Measurements from ENCODE around the gene COL15A1.
"Not testable (repeated sequence)": the region's sequence is repeated elsewhere in the genome, so short reads cannot be mapped to it uniquely, and the experiment has no call there.

DNA sequence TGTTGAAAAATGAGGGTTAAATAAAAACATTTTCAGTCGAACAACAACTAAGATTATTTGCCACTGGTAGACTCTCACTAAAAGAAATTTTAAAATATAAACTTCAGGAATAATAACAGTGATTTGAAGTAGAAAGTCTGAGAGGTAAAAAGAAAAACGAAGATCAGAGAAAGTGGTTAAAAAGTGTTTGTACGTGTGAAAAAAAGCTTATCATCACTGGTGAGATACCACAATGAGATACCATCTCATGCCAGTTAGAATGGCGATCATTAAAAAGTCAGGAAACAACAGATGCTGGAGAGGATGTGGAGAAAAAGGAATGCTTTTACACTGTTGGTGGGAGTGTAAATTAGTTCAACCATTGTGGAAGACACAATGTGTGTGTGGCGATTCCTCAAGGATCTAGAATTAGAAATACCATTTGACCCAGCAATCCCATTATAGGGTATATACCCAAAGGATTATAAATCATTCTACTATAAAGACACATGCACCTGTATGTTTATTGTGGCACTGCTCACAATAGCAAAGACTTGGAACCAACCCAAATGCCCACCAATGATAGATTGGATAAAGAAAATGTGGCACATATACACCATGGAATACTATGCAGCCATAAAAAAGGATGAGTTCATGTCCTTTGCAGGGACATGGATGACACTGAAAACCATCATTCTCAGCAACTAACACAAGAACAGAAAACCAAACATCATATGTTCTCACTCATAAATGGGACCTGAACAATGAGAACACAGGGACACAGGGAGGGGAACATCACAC lies 156.3 kb downstream of the COL15A1 start:
- TF ChIP-seq EZH2 (optimal IDR thresholded peaks at IDR 0.05; ENCODE audit: low read depth, low read length); CTCF (IDR thresholded peaks at IDR 0.05; ENCODE audit: low read length): not testable (repeated sequence)
